ENCODE measurements around the gene CFAP45. TPM values are rescaled to one million over a fixed set of nuclear protein-coding genes. Genes with fewer than 3 reads are reported as not detected.

The CFAP45 gene
- total and polyA plus RNA-seq, 4 experiments from 2014 or later = 0.15 to 0.67 (median 0.52) TPM; not detected in 1

DNA sequence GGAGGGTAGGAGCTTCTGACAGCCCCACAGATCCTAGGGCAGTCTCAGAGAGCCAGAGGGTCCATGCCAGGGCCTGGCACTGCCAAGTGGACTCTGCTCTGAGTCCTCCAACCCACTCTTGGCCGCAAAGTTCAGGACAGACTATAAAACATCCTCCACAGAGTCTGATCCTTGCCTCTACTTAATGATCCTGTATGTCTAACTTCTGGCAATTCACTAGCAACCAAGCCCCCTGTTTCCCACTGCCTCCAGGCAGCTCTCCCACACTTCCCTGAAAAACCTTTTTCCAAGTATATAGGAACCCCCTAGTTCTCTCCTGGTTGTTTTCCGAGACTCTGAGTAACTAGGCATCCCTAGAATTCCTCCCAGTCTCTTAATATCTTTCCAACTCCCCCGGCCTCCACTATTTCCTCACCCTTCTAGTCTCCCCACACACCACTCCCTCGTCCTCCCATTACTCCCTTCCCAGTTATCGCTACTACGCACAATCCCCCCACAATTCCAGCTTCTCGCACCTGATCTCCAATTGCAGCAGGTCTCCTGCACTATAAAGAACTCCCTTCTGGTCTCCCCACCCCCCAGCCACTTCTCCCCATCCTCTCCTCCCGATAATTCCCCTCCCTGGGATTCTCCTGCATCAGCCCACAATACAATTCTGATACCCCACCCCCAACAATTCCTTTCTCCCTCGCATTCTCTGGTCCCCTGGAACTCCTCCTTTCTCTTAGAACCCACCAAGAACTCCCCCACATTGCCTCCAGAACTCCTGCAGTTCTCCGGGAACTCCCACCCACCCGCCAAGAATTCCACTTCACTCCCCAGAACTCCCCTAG is 44.9 kb upstream of the CFAP45 start:
- CTCF ChIA-PET (ENCODE audit: partially characterized antibody) = interaction anchor here (0.6 to 3.0 kb wide), 12 partner anchors 9 to 155 kb away, joined by 3 to 18 read pairs (median 5); no protein-coding TSS in a partner anchor
- Mint-ChIP-seq H3K36me3 (no peaks in the 10 kb centered on the region), H3K4me3 (peak overlapping the region; percentile 17 to 86 (median 68)), H3K27ac (peak overlapping the region in 3 of 7 donors; percentile 12 to 87 (median 65)), H3K27me3 (peaks cover 27 to 35% of the 10 kb centered on the region in 2 donors), H3K4me1 (peaks cover 8 to 12% (median 10%) of the 10 kb centered on the region in 4 donors), H3K9me3 (no peaks in the 10 kb centered on the region)
- no peaks in the 10 kb centered on the region for H3K36me3 ChIP-seq (ENCODE audit: insufficient read depth, low read length)
- peaks cover 13% of the 10 kb centered on the region for H3K4me1 ChIP-seq (ENCODE audit: insufficient read depth, low read length)
- peaks cover 21% of the 10 kb centered on the region for H3K27me3 ChIP-seq (ENCODE audit: insufficient read depth, low read length)
- H3K9me3 ChIP-seq (ENCODE audit: control insufficient read depth in 1 of 2, low read length in 2 of 2) = no peaks in the 10 kb centered on the region
- no peak for DNase-seq
- POLR2A ChIA-PET (ENCODE audit: partially characterized antibody) = interaction anchor here (1.4 to 1.8 kb wide), 3 partner anchors 8 to 21 kb away, joined by 3 to 17 read pairs (median 4); partner anchors contain the start of gene TAGLN2
- H3K4me3 ChIP-seq (ENCODE audit: low read length in 2 of 2) = peak overlapping the region in 1 of 2 donors; percentile 38
- intact Hi-C loops (cut with micrococcal nuclease) = loop anchor here (1.0 to 2.0 kb wide), 5 partner anchors 9 to 165 kb away; partner anchors contain the start of genes DUSP23 and TAGLN2
- H3K27ac ChIP-seq (ENCODE audit: low read depth, low read length) = no peak overlapping the region

DNA sequence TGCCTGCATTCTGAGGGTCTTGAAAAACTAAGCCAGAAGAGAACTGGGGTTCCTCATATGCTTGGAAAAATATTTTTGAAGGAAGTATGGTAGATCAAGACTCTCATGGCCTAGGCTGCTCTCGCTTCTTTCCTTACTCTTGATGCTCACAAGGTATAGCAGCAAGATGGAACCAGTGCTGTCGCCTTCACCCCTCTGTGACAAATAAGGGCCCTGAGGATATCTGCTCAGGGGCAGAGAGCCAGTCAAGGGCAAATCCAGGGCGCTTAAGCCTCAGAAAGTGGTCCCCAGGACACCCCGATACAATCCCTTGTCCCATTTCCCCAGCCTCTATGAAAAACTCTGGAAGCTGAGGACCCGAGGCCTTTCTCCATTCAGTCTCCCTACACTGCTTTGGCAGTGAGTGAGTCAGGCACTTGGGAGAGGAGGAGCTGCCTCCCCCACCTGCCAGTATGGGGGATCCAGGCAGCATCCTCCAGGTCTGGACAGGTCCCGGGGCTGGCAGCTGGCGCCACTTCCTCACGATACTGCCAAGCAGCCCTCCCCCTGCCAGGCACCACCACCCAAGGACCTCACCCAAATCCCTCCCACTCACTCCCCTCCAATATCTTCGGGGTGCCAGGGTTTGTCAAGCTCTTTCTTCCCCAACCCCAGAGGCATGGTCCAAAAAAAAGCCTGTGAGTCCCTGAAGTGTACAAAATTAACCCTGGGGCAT is 44.1 kb upstream of the CFAP45 start:
- no peak for DNase-seq
- H3K27ac Mint-ChIP-seq = no peak overlapping the region
- no peaks in the 10 kb centered on the region for H3K36me3 Mint-ChIP-seq
- Histone ChIP-seq H3K4me1 (ENCODE audit: insufficient read depth, low read length) (peaks cover 13% of the 10 kb centered on the region), H3K9me3 (ENCODE audit: control insufficient read depth in 1 of 2, low read length in 2 of 2) (no peaks in the 10 kb centered on the region), H3K4me3 (ENCODE audit: low read length in 2 of 2) (no peak overlapping the region), H3K27ac (ENCODE audit: low read depth, low read length) (no peak overlapping the region), H3K36me3 (ENCODE audit: insufficient read depth, low read length) (no peaks in the 10 kb centered on the region), H3K27me3 (ENCODE audit: insufficient read depth, low read length) (peaks cover 21% of the 10 kb centered on the region)
- peaks cover 28 to 35% of the 10 kb centered on the region in 2 donors for H3K27me3 Mint-ChIP-seq
- ChIA-PET CTCF (ENCODE audit: partially characterized antibody) (interaction anchor here (0.6 to 2.2 kb wide), 3 partner anchors 52 to 145 kb away, joined by 3 to 9 read pairs (median 6); no protein-coding TSS in a partner anchor), POLR2A (ENCODE audit: partially characterized antibody) (interaction anchor here (1.5 kb wide), 1 partner anchor 19 kb away, joined by 4 read pairs; the partner anchor contains the start of gene TAGLN2)
- no peaks in the 10 kb centered on the region for H3K9me3 Mint-ChIP-seq
- intact Hi-C loops (cut with micrococcal nuclease) = loop anchor here (2.0 kb wide), 1 partner anchor 51 kb away; no protein-coding TSS in a partner anchor
- peak overlapping the region in 1 of 8 donors; percentile 6 for H3K4me3 Mint-ChIP-seq
- peaks cover 8 to 12% (median 10%) of the 10 kb centered on the region in 4 donors for H3K4me1 Mint-ChIP-seq

DNA sequence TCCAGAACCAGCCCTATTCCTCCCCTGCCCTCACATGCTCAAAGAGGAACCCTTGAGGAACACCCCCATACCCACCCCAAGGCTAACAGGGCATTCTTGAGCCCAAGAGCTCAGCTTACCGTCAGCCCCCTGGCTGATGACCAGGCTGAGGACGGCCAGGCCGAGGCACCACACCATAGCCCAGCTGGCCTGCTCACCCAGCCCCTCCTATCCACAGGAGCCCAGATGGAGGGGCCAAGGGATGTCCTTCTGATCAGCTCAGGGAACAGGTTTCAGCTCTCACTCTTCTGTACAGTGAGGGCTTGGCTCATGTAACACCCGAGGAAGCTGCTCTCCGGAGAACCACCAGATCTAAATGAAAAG is 43.3 kb upstream of the CFAP45 start:
- H3K36me3 Mint-ChIP-seq = no peaks in the 10 kb centered on the region
- no peaks in the 10 kb centered on the region for H3K9me3 Mint-ChIP-seq
- H3K27ac ChIP-seq (ENCODE audit: low read depth, low read length) = no peak overlapping the region
- peaks cover 31 to 37% of the 10 kb centered on the region in 2 donors for H3K27me3 Mint-ChIP-seq
- DNase-seq = no peak
- H3K27me3 ChIP-seq (ENCODE audit: insufficient read depth, low read length) = peaks cover 21% of the 10 kb centered on the region
- no peaks in the 10 kb centered on the region for H3K9me3 ChIP-seq (ENCODE audit: control insufficient read depth in 1 of 2, low read length in 2 of 2)
- peaks cover 10 to 12% (median 10%) of the 10 kb centered on the region in 4 donors for H3K4me1 Mint-ChIP-seq
- POLR2A ChIA-PET (ENCODE audit: partially characterized antibody) = interaction anchor here (1.5 kb wide), 1 partner anchor 18 kb away, joined by 4 read pairs; the partner anchor contains the start of gene TAGLN2
- H3K27ac Mint-ChIP-seq = no peak overlapping the region
- H3K4me1 ChIP-seq (ENCODE audit: insufficient read depth, low read length) = peaks cover 13% of the 10 kb centered on the region
- CTCF ChIA-PET (ENCODE audit: partially characterized antibody) = interaction anchor here (2.2 kb wide), 1 partner anchor 51 kb away, joined by 9 read pairs; no protein-coding TSS in a partner anchor
- intact Hi-C loops (cut with micrococcal nuclease) = no loop called here
- H3K4me3 Mint-ChIP-seq = no peak overlapping the region
- no peak overlapping the region for H3K4me3 ChIP-seq (ENCODE audit: low read length in 2 of 2)
- H3K36me3 ChIP-seq (ENCODE audit: insufficient read depth, low read length) = no peaks in the 10 kb centered on the region

GRCh38 chr1:159942632-159943277 is 42.8 kb upstream of the CFAP45 start:
- Histone ChIP-seq H3K36me3 (ENCODE audit: insufficient read depth, low read length) (no peaks in the 10 kb centered on the region), H3K27ac (ENCODE audit: low read depth, low read length) (no peak overlapping the region), H3K4me3 (ENCODE audit: low read length in 2 of 2) (no peak overlapping the region), H3K4me1 (ENCODE audit: insufficient read depth, low read length) (peaks cover 13% of the 10 kb centered on the region), H3K27me3 (ENCODE audit: insufficient read depth, low read length) (peaks cover 21% of the 10 kb centered on the region), H3K9me3 (ENCODE audit: control insufficient read depth in 1 of 2, low read length in 2 of 2) (no peaks in the 10 kb centered on the region)
- DNase-seq = no peak
- H3K9me3 Mint-ChIP-seq = no peaks in the 10 kb centered on the region
- peaks cover 29 to 38% of the 10 kb centered on the region in 2 donors for H3K27me3 Mint-ChIP-seq
- H3K4me1 Mint-ChIP-seq = peaks cover 10 to 12% (median 10%) of the 10 kb centered on the region in 4 donors
- POLR2A ChIA-PET (ENCODE audit: partially characterized antibody) = no interaction called here
- intact Hi-C loops (cut with micrococcal nuclease) = no loop called here
- H3K27ac Mint-ChIP-seq = no peak overlapping the region
- no peak overlapping the region for H3K4me3 Mint-ChIP-seq
- CTCF ChIA-PET (ENCODE audit: partially characterized antibody) = interaction anchor here (2.2 kb wide), 1 partner anchor 50 kb away, joined by 9 read pairs; no protein-coding TSS in a partner anchor
- H3K36me3 Mint-ChIP-seq = no peaks in the 10 kb centered on the region

GRCh38 chr1:159941591-159942560 is 41.9 kb upstream of the CFAP45 start:
- Histone ChIP-seq H3K9me3 (ENCODE audit: control insufficient read depth in 1 of 2, low read length in 2 of 2) (no peaks in the 10 kb centered on the region), H3K27me3 (ENCODE audit: insufficient read depth, low read length) (peaks cover 21% of the 10 kb centered on the region), H3K4me3 (ENCODE audit: low read length in 2 of 2) (no peak overlapping the region), H3K4me1 (ENCODE audit: insufficient read depth, low read length) (peaks cover 18% of the 10 kb centered on the region), H3K27ac (ENCODE audit: low read depth, low read length) (no peak overlapping the region), H3K36me3 (ENCODE audit: insufficient read depth, low read length) (no peaks in the 10 kb centered on the region)
- ChIA-PET CTCF (ENCODE audit: partially characterized antibody) (interaction anchor here (1.0 to 10.8 kb wide), 5 partner anchors 16 to 143 kb away, joined by 3 to 120 read pairs (median 3); partner anchors contain the start of gene TAGLN2), POLR2A (ENCODE audit: partially characterized antibody) (no interaction called here)
- Mint-ChIP-seq H3K36me3 (no peaks in the 10 kb centered on the region), H3K9me3 (no peaks in the 10 kb centered on the region), H3K27me3 (peaks cover 29 to 38% of the 10 kb centered on the region in 2 donors), H3K4me3 (no peak overlapping the region), H3K4me1 (peaks cover 10 to 12% (median 10%) of the 10 kb centered on the region in 4 donors), H3K27ac (peak overlapping the region in 2 of 7 donors; percentile 12 to 45)
- DNase-seq = no peak
- intact Hi-C loops (cut with micrococcal nuclease) = no loop called here

GRCh38 chr1:159941141-159941540 is 41.2 kb upstream of the CFAP45 start:
- Mint-ChIP-seq H3K27me3 (peaks cover 29 to 38% of the 10 kb centered on the region in 2 donors), H3K4me1 (peaks cover 10 to 15% (median 12%) of the 10 kb centered on the region in 4 donors), H3K9me3 (no peaks in the 10 kb centered on the region), H3K36me3 (no peaks in the 10 kb centered on the region), H3K4me3 (no peak overlapping the region), H3K27ac (no peak overlapping the region)
- H3K4me3 ChIP-seq (ENCODE audit: low read length in 2 of 2) = no peak overlapping the region
- ChIA-PET POLR2A (ENCODE audit: partially characterized antibody) (interaction anchor here (1.1 kb wide), 1 partner anchor 16 kb away, joined by 3 read pairs; the partner anchor contains the start of gene TAGLN2), CTCF (ENCODE audit: partially characterized antibody) (interaction anchor here (1.0 to 10.8 kb wide), 5 partner anchors 16 to 142 kb away, joined by 3 to 120 read pairs (median 3); partner anchors contain the start of gene TAGLN2)
- peaks cover 25% of the 10 kb centered on the region for H3K4me1 ChIP-seq (ENCODE audit: insufficient read depth, low read length)
- H3K36me3 ChIP-seq (ENCODE audit: insufficient read depth, low read length) = no peaks in the 10 kb centered on the region
- intact Hi-C loops (cut with micrococcal nuclease) = no loop called here
- H3K9me3 ChIP-seq (ENCODE audit: control insufficient read depth in 1 of 2, low read length in 2 of 2) = no peaks in the 10 kb centered on the region
- H3K27ac ChIP-seq (ENCODE audit: low read depth, low read length) = no peak overlapping the region
- no peak for DNase-seq
- peaks cover 21% of the 10 kb centered on the region for H3K27me3 ChIP-seq (ENCODE audit: insufficient read depth, low read length)
